HG03442 (cell line): Measurements from ENCODE around the gene PTPN21.

ENCODE experiments used
- ATAC-seq: cut with Tn5 transposase; IDR thresholded peaks from one replicate; pipeline ENCODE4 v1.9.1; 2021; ENCODE audit warnings: mild to moderate bottlenecking, moderate library complexity; ENCODE audit not compliant: unreplicated experiment

Gene PTPN21

GRCh38 chr14:88554457-88555286 lies at the start of gene PTPN21:
Gene PTPN21 (minus strand): TSS chr14:88555007. CDS start chr14:88550417, 4,590 bp downstream.
- peak; percentile 57 for ATAC-seq

- no peak for ATAC-seq
Observed at GRCh38 chr14:88604212-88604611, 49.4 kb upstream of the PTPN21 start.

- peak; percentile 92 for ATAC-seq
Observed at GRCh38 chr14:88599761-88600439, 45.1 kb upstream of the PTPN21 start.

GRCh38 chr14:88599326-88599725 lies 44.5 kb upstream of the PTPN21 start:
- ATAC-seq: peak; percentile 32

- ATAC-seq: no peak
Observed at GRCh38 chr14:88598097-88598675, 43.4 kb upstream of the PTPN21 start.

GRCh38 chr14:88597601-88598000 lies 42.8 kb upstream of the PTPN21 start:
- ATAC-seq: no peak

GRCh38 chr14:88597038-88597437 lies 42.2 kb upstream of the PTPN21 start:
- ATAC-seq: no peak

GRCh38 chr14:88592031-88592430 lies 37.2 kb upstream of the PTPN21 start:
- ATAC-seq: no peak

- ATAC-seq: no peak
Observed at GRCh38 chr14:88590173-88590572, 35.4 kb upstream of the PTPN21 start.

GRCh38 chr14:88588081-88588480 lies 33.3 kb upstream of the PTPN21 start:
- no peak for ATAC-seq

GRCh38 chr14:88584451-88584850 lies 29.6 kb upstream of the PTPN21 start:
- no peak for ATAC-seq

- no peak for ATAC-seq
Observed at GRCh38 chr14:88576222-88576621, 21.4 kb upstream of the PTPN21 start.

GRCh38 chr14:88572117-88572516 lies 17.3 kb upstream of the PTPN21 start:
- ATAC-seq: no peak

GRCh38 chr14:88568196-88568595 lies 13.4 kb upstream of the PTPN21 start:
- ATAC-seq: no peak

- ATAC-seq: no peak
Observed at GRCh38 chr14:88565427-88565826, 10.6 kb upstream of the PTPN21 start.

- no peak for ATAC-seq
Observed at GRCh38 chr14:88563845-88564244, 9.0 kb upstream of the PTPN21 start.

- ATAC-seq: peak; percentile 93
Observed at GRCh38 chr14:88562831-88563686, 8.3 kb upstream of the PTPN21 start, which contains the start of gene ZC3H14. Gene ZC3H14 (plus strand): TSS chr14:88563037. CDS start chr14:88563134, 97 bp downstream.

GRCh38 chr14:88562532-88562830 lies 7.7 kb upstream of the PTPN21 start:
- ATAC-seq: peak; percentile 18

- no peak for ATAC-seq
Observed at GRCh38 chr14:88559852-88560251, 5.0 kb upstream of the PTPN21 start.

- ATAC-seq: no peak
Observed at GRCh38 chr14:88556581-88556980, 1.8 kb upstream of the PTPN21 start.

GRCh38 chr14:88553886-88554456 lies 836 bp downstream of the PTPN21 start:
- ATAC-seq: no peak
